ENCODE results near the gene WDR59.

GRCh38 chr16:74997042-74997491 lies 12.1 kb upstream of the WDR59 start:
- TF ChIP-seq POLR2A (IDR thresholded peaks at IDR 0.05) (no peak), CTCF (IDR thresholded peaks at IDR 0.05) (no peak), POLR2AphosphoS5 (IDR thresholded peaks at IDR 0.05) (no peak)
